CD4-positive, alpha-beta T cell treated with Interleukin-2 at 100 ng/mL for 4 hours (primary cell): ENCODE data around the gene DLX3.

ENCODE experiments used
- DNase-seq: peaks from one replicate; pipeline ENCODE4 v3.0.0-alpha.2; 2020; ENCODE audit warnings: low spot score

Gene DLX3

DNA sequence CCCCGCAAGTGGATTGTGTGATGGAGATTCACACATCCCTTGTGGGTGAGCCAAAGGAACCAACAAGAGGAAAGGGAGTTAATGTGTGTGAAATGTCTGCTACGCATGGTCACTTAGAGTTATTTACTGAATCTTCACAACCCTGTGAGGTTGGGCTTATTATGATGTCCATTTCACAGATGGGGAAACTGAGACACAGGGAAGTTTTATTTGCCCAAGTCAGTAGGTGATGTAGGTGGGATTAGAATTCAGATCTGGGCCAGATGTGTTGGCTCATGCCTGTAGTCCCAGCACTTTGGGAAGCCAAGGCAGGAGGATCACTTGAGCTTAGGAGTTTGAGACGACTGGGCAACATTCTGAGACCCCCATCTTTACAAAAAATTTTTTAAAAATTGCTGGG, 37.7 kb downstream of the DLX3 start:
- DNase-seq: no peak

DNA sequence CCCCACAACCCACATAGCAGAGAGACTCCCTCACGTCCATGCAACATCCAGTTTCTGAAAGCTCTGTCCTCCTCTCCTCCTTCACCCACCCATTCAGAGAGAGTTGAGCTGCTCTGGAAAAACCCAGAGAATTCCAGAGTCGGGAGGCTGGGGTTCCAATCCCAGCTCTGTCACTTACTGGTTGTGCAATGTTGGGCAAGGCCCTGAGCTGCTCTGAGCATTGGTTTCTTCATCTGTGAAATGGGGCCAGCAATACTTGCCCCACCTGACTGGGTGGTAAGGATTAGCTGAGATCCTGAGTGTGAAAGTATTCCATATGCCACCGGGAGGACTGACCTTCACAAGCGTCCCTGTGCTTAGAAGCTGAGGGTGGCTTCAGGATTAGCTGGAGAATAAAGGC, 38.2 kb downstream of the DLX3 start:
- DNase-seq: no peak

DNA sequence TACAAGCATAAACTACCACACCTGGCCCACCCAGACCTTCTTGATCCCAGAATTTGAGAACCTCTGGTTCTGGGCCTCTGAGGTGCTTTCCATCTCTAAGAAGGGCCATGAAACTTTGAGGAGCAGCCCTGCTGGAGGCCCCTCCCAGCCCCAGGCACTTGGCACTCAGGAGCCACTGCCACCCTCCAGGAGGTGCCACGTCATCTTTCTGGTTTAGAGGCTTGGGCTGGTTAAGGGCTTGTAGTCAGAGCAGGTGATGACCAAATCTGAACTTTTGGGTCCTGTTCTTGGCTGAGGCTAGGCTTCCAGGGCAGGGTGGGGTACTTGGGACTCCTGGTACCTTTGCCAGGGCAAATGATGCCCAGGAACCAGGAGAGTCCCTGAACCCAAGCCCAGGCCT, 39.9 kb downstream of the DLX3 start:
- no peak for DNase-seq

- DNase-seq: no peak
These were observed 42.0 kb downstream of the DLX3 start for GRCh38 chr17:49952912-49953497.

GRCh38 chr17:49952209-49952911, 42.7 kb downstream of the DLX3 start:
- peak; percentile 79 for DNase-seq

- no peak for DNase-seq
These were observed 43.5 kb downstream of the DLX3 start for GRCh38 chr17:49951362-49952082.

- DNase-seq: no peak
These were observed 45.4 kb downstream of the DLX3 start for GRCh38 chr17:49949634-49950033.

GRCh38 chr17:49946964-49947584, 48.0 kb downstream of the DLX3 start:
- DNase-seq: no peak

- DNase-seq: no peak
These were observed 48.8 kb downstream of the DLX3 start for GRCh38 chr17:49946208-49946607.

DNA sequence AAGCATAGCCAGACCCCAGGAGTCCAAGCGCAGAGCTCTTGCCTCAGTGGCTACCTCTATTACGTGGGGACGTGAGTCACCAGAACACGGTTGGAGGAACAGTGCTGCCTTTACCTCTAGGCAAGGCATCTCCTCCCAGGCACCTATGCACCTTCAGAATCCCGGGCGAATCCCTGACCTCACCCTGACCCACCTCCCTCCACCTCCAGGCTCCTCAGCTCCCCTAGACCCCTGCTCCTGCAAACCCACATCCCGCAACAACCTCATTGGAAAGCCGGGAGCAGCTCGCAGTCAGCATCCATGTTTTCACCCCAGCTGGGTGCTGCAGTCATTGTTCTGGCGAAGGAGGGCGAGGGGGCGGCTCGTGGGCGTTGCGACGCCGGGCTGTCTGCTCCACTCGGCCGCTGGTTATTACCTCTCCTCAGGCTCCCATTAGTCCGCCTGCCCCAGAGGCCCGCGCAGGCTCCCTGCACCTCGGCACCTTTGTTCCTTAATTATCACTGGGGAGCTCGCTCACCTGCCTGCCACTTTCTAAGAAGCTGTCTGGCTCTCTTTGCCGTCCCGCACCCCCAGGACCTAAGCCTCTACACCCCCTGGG, 50.7 kb downstream of the DLX3 start:
- DNase-seq: no peak

DNA sequence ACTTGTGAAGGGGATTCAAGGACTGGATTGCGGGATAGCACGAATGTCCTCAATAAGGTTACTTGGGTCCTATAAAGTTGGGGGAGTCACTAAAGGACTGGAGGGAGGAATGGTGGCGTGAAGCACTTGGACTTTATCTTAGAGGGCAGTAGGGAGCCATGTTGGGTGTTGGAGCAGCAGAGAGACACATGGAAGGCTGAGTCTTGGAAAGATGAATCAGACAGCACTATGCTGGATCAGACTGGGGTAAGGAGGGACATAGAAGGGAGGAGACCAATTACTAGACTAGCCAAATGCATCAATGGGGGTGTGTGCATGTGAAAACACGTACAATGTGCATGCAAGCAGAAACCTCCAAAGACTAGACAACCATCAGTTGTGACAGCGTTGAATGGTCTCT, 52.1 kb downstream of the DLX3 start:
- no peak for DNase-seq

DNA sequence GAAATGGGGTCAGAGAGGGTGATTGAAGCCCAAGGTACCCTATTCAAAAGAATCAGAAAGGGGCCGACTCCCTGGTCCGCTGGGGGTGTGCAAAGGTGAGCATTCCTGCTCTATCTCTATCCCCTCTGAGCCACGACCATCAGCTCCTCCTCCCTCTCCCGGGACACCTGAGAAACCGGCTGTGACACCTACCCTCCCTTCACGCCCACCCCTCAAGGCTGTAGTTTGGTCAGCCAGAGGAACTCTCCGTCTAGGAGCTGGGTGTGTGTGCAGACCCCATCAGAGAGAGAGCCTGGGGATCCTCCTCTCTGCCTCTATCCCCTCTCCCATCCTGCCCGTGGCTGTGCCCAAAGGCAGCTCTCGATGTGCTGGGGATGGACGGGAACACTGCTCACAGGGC, 53.6 kb downstream of the DLX3 start:
- no peak for DNase-seq
